HEK293 (cell line): Measurements from ENCODE around the gene SEPTIN12.

Experiments
- CTCF ChIA-PET: fragments of 350-600 bp; formaldehyde crosslinking; extraction: SDS; loops from one replicate; lab custom pipeline; 2021; ENCODE audit warnings: antibody characterized with exemption; lab: Yijun Ruan, JAX
- POLR2A ChIA-PET: fragments of 300-600 bp; formaldehyde crosslinking; extraction: SDS; loops from one replicate; lab custom pipeline; 2020; ENCODE audit warnings: antibody characterized with exemption, inconsistent platforms; lab: Yijun Ruan, JAX
- H3K27ac ChIP-seq: fragments of 200-500 bp; sonication (Bioruptor generic); 2 replicates; pipeline ENCODE4 v1.5.1; 2014; ENCODE audit warnings: low read depth, low read length, control low read depth, inconsistent platforms; ENCODE audit errors: extremely low read depth
- H3K36me3 ChIP-seq, 2 experiments: fragments of 200-500 bp in 1 of 2; sonication (Bioruptor generic) in 1 of 2; 1 replicate in 1 of 2; 2 replicates in 1 of 2; pipeline ENCODE4 v1.5.1; 2014 to 2017; ENCODE audit warnings: inconsistent platforms in 2 of 2, low read length in 2 of 2; ENCODE audit not compliant: control insufficient read depth in 2 of 2, insufficient read depth in 1 of 2
- H3K4me1 ChIP-seq: fragments of 200-500 bp; sonication (Bioruptor generic); 2 replicates; pipeline ENCODE4 v1.5.1; 2014; ENCODE audit warnings: mild to moderate bottlenecking, low read length, inconsistent platforms; ENCODE audit not compliant: control insufficient read depth, insufficient read depth
- H3K4me3 ChIP-seq: 2 replicates; pipeline ENCODE4 v1.5.1; 2011; ENCODE audit warnings: low read depth, mild to moderate bottlenecking, control low read depth, low read length, moderate library complexity
- H3K9me3 ChIP-seq: fragments of 200-500 bp; sonication (Bioruptor generic); 2 replicates; pipeline ENCODE4 v1.5.1; 2014; ENCODE audit warnings: low read depth, low read length, inconsistent platforms; ENCODE audit not compliant: control insufficient read depth, insufficient read depth
- GFI1B ChIP-seq: fragments of 450-650 bp; formaldehyde crosslinking; IDR thresholded peaks from 2 replicates; pipeline ENCODE4 v1.5.1; 2016; ENCODE audit warnings: missing biosample characterization, missing genetic modification characterization
- SCRT1 ChIP-seq: fragments of 450-650 bp; formaldehyde crosslinking; IDR thresholded peaks from 2 replicates; pipeline ENCODE4 v1.5.1; 2016; ENCODE audit warnings: missing biosample characterization, missing genetic modification characterization, borderline replicate concordance
- SCRT2 ChIP-seq: fragments of 450-650 bp; formaldehyde crosslinking; IDR thresholded peaks from 2 replicates; pipeline ENCODE4 v1.5.1; 2016; ENCODE audit warnings: missing biosample characterization, missing genetic modification characterization
- ZBTB8A ChIP-seq: fragments of 450-650 bp; formaldehyde crosslinking; IDR thresholded peaks from 2 replicates; pipeline ENCODE4 v1.5.1; 2016; ENCODE audit warnings: missing biosample characterization, missing genetic modification characterization
- ZEB2 ChIP-seq: fragments of 450-650 bp; formaldehyde crosslinking; IDR thresholded peaks from 2 replicates; pipeline ENCODE4 v1.5.1; 2016; ENCODE audit warnings: missing biosample characterization, missing genetic modification characterization
- ZFP69B ChIP-seq: fragments of 450-650 bp; formaldehyde crosslinking; IDR thresholded peaks from 2 replicates; pipeline ENCODE4 v1.5.1; 2016; ENCODE audit warnings: missing biosample characterization, missing genetic modification characterization
- ZNF16 ChIP-seq: fragments of 450-650 bp; formaldehyde crosslinking; IDR thresholded peaks from 2 replicates; pipeline ENCODE4 v1.5.1; 2016; ENCODE audit warnings: low read depth, missing biosample characterization, missing genetic modification characterization
- ZNF175 ChIP-seq: fragments of 450-650 bp; formaldehyde crosslinking; IDR thresholded peaks from 2 replicates; pipeline ENCODE4 v1.5.1; 2016; ENCODE audit warnings: missing biosample characterization, missing genetic modification characterization
- ZNF544 ChIP-seq: fragments of 450-650 bp; formaldehyde crosslinking; IDR thresholded peaks from 2 replicates; pipeline ENCODE4 v1.5.0; 2017; ENCODE audit warnings: missing biosample characterization, missing genetic modification characterization
- ZNF701 ChIP-seq: fragments of 450-650 bp; formaldehyde crosslinking; IDR thresholded peaks from 2 replicates; pipeline ENCODE4 v1.5.1; 2016; ENCODE audit warnings: missing biosample characterization, missing genetic modification characterization
- ZNF707 ChIP-seq: fragments of 450-650 bp; formaldehyde crosslinking; IDR thresholded peaks from 2 replicates; pipeline ENCODE4 v1.5.1; 2016; ENCODE audit warnings: missing biosample characterization, missing genetic modification characterization
- ZSCAN16 ChIP-seq: fragments of 450-650 bp; formaldehyde crosslinking; IDR thresholded peaks from 2 replicates; pipeline ENCODE4 v1.5.1; 2016; ENCODE audit warnings: missing biosample characterization, missing genetic modification characterization
- TF ChIP-seq, protein P1 (sequence below): fragments of 450-650 bp; formaldehyde crosslinking; IDR thresholded peaks from 2 replicates; pipeline ENCODE4 v1.5.1; 2016; ENCODE audit warnings: missing biosample characterization, missing genetic modification characterization
- TF ChIP-seq, protein P2 (sequence below): fragments of 450-650 bp; formaldehyde crosslinking; IDR thresholded peaks from 2 replicates; pipeline ENCODE4 v1.5.1; 2016; ENCODE audit warnings: missing biosample characterization, missing genetic modification characterization
- TF ChIP-seq, protein P3 (sequence below): fragments of 450-650 bp; formaldehyde crosslinking; IDR thresholded peaks from 2 replicates; pipeline ENCODE4 v1.5.1; 2016; ENCODE audit warnings: missing biosample characterization, missing genetic modification characterization
- TF ChIP-seq, protein P4 (sequence below): fragments of 450-650 bp; IDR thresholded peaks from 2 replicates; pipeline ENCODE4 v1.5.1; 2018; ENCODE audit warnings: missing biosample characterization, mild to moderate bottlenecking, missing genetic modification characterization

The SEPTIN12 gene

DNA sequence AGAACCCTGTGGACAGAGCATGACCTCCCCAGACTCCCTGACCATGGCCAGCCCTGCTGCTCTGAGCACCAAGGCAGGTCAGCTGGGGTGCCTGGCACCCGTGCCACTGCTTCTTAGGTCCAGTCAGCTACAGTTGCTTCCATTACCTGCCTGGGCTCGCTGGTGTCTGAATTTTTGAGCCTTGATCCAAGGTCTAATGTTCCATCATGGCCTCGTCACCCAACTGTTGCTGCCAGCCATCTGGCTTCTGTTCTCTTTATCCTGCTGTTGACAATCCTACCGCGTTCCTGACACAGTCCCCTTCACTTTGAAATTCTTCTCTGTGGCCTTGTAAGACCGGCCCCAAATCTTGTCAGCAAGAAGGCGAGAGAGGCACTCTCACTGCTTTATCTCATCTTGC lies 42.3 kb upstream of the SEPTIN12 start:
- Histone ChIP-seq H3K27ac (no peak overlapping the region), H3K4me3 (no peak overlapping the region), H3K4me1 (no peaks in the 10 kb centered on the region), H3K9me3 (no peaks in the 10 kb centered on the region), H3K36me3 (peaks cover 42 to 88% of the 10 kb centered on the region in 2 experiments; a peak in 2 of 3 replicates)
- POLR2A ChIA-PET, result interaction anchor here (1.2 kb wide), 1 partner anchor 16 kb away, joined by 3 read pairs; no protein-coding TSS in a partner anchor
- CTCF ChIA-PET, result no interaction called here
- TF ChIP-seq SCRT2 (peak; percentile 81), SCRT1 (tag by site-specific recombination) (0 out of 2 replicates have a peak, but pooled peaks have one; percentile 13)
- TF ChIP-seq, protein P1, sequence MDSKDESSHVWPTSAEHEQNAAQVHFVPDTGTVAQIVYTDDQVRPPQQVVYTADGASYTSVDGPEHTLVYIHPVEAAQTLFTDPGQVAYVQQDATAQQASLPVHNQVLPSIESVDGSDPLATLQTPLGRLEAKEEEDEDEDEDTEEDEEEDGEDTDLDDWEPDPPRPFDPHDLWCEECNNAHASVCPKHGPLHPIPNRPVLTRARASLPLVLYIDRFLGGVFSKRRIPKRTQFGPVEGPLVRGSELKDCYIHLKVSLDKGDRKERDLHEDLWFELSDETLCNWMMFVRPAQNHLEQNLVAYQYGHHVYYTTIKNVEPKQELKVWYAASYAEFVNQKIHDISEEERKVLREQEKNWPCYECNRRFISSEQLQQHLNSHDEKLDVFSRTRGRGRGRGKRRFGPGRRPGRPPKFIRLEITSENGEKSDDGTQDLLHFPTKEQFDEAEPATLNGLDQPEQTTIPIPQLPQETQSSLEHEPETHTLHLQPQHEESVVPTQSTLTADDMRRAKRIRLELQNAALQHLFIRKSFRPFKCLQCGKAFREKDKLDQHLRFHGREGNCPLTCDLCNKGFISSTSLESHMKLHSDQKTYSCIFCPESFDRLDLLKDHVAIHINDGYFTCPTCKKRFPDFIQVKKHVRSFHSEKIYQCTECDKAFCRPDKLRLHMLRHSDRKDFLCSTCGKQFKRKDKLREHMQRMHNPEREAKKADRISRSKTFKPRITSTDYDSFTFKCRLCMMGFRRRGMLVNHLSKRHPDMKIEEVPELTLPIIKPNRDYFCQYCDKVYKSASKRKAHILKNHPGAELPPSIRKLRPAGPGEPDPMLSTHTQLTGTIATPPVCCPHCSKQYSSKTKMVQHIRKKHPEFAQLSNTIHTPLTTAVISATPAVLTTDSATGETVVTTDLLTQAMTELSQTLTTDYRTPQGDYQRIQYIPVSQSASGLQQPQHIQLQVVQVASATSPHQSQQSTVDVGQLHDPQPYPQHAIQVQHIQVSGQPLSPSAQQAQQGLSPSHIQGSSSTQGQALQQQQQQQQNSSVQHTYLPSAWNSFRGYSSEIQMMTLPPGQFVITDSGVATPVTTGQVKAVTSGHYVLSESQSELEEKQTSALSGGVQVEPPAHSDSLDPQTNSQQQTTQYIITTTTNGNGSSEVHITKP (tag by site-specific recombination), result no peak

DNA sequence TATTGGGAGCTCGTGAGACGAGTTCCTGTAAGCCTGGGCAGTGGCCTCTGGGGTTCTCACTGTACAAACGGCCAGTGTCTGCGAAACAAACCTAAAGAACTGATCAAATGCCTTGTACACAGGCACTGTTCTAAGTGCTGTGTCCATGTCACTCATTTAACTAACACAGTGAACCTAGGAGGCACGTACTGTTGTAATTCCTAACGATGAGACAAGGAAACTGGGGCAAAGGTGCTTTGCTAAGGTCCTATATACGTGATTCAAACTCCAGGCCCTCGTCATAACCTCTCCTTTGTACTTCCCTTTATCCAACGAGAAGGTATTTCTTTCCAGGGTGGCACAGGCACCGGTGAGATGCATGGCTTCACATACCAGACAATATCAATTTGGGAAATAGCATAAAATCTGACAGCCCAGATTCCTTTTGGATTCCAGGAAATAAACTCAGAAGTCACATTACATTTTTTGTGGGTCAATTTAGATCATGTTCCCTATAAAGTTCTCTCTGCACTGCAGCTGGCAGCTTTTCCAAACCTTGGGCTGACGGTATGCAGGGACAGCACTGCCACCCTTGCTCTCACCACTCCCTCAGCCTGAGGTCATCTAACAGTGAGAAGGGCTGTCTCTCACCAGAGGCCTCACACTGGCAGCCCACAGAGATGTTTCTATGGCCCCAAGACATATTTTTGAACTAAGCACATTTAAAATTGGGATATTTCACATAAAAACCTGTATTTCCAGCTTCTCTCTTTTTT lies 40.6 kb upstream of the SEPTIN12 start:
- no peak overlapping the region for H3K27ac ChIP-seq
- TF ChIP-seq, protein P2, sequence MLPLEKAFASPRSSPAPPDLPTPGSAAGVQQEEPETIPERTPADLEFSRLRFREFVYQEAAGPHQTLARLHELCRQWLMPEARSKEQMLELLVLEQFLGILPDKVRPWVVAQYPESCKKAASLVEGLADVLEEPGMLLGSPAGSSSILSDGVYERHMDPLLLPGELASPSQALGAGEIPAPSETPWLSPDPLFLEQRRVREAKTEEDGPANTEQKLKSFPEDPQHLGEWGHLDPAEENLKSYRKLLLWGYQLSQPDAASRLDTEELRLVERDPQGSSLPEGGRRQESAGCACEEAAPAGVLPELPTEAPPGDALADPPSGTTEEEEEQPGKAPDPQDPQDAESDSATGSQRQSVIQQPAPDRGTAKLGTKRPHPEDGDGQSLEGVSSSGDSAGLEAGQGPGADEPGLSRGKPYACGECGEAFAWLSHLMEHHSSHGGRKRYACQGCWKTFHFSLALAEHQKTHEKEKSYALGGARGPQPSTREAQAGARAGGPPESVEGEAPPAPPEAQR, result no peak
- TF ChIP-seq, protein P3, sequence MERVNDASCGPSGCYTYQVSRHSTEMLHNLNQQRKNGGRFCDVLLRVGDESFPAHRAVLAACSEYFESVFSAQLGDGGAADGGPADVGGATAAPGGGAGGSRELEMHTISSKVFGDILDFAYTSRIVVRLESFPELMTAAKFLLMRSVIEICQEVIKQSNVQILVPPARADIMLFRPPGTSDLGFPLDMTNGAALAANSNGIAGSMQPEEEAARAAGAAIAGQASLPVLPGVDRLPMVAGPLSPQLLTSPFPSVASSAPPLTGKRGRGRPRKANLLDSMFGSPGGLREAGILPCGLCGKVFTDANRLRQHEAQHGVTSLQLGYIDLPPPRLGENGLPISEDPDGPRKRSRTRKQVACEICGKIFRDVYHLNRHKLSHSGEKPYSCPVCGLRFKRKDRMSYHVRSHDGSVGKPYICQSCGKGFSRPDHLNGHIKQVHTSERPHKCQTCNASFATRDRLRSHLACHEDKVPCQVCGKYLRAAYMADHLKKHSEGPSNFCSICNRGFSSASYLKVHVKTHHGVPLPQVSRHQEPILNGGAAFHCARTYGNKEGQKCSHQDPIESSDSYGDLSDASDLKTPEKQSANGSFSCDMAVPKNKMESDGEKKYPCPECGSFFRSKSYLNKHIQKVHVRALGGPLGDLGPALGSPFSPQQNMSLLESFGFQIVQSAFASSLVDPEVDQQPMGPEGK (tag by site-specific recombination), result no peak
- TF ChIP-seq ZEB2 (no peak), ZNF544 (no peak), ZNF701 (tag by site-specific recombination) (no peak), ZBTB8A (tag by site-specific recombination) (no peak), ZNF16 (no peak), ZNF707 (tag by site-specific recombination) (no peak), ZSCAN16 (tag by site-specific recombination) (no peak), GFI1B (tag by site-specific recombination) (no peak), ZNF175 (tag by site-specific recombination) (no peak), ZFP69B (no peak)
- TF ChIP-seq, protein P4, sequence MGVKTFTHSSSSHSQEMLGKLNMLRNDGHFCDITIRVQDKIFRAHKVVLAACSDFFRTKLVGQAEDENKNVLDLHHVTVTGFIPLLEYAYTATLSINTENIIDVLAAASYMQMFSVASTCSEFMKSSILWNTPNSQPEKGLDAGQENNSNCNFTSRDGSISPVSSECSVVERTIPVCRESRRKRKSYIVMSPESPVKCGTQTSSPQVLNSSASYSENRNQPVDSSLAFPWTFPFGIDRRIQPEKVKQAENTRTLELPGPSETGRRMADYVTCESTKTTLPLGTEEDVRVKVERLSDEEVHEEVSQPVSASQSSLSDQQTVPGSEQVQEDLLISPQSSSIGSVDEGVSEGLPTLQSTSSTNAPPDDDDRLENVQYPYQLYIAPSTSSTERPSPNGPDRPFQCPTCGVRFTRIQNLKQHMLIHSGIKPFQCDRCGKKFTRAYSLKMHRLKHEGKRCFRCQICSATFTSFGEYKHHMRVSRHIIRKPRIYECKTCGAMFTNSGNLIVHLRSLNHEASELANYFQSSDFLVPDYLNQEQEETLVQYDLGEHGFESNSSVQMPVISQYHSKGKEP (tag by site-specific recombination), result no peak
- ChIA-PET CTCF (no interaction called here), POLR2A (no interaction called here)
- no peak overlapping the region for H3K4me3 ChIP-seq
- H3K9me3 ChIP-seq, result no peaks in the 10 kb centered on the region
- peaks cover 43 to 89% of the 10 kb centered on the region in 2 experiments; a peak in 2 of 3 replicates for H3K36me3 ChIP-seq
- H3K4me1 ChIP-seq, result no peaks in the 10 kb centered on the region
